SKM-1 (cell line): Measurements from ENCODE around the gene PPFIA4.

ENCODE experiments used
- DNase-seq: peaks from one replicate; lab custom pipeline; 2025; ENCODE audit not compliant: unreplicated experiment; lab: John Stamatoyannopoulos, UW

The PPFIA4 gene

DNA sequence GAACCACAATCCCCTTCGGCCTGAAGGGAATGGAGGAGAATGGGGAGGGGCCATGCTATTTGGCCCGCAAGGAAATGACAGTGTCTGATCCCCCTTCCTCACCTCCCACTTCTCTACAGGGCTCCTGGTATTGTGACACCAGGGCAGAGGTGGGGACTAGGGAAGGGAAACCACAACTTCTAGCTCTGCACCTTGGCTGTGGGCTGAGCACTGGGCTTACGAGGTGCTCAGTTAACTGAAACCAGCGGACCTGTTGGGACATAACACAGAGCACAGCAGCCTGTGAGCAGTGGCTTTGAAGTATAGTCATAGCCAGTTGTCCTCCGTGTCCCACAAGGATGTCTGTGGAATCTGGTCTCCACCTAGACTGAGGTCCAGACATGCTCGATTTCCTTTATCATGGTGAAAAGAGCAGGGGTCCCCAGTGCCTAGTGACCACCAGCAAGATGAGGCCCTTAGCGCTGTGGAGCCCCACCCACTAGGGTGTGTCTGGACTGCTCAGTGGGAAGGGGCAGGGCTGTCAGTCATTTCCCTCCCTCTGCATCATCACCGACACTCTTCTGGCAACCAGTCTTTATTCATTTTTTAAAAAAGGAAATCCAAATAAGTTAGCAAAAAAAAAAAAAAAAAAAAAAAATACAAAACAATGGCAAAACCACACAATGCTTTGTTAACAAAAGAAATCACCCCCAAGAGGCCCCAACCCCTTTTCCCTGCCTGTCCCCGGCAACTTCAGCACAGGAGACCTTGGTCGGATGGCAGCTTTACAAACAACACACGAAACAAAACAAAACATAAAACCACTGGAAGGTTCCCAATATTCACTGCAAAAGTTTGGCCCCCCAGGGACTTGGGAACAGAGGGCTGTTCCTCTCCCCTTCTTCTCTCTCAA, 56.5 kb downstream of the PPFIA4 start:
- DNase-seq = peak; percentile 46

DNA sequence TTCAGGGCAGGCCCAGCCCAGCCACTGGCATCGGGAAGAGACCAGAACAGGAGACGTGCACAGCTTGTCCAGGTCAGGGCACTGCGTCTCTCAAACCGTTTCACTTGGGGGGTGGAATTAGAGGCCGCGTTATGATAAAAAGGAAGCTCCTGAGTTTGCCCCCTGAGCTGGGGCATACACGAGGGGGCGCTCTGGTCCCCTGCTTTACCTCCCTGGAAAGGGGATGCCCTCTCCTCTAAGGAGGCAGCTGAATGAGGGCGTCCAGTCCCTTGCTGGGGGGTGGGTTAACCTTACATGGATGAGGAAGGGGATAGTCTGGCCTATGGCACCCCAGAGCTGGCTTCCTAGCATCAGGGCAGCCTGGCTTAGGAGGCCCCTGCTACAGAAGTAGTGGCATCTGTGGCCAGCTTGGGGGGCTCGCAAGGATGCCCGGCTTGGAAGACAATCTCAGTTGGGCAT, 57.2 kb downstream of the PPFIA4 start:
- no peak for DNase-seq

DNA sequence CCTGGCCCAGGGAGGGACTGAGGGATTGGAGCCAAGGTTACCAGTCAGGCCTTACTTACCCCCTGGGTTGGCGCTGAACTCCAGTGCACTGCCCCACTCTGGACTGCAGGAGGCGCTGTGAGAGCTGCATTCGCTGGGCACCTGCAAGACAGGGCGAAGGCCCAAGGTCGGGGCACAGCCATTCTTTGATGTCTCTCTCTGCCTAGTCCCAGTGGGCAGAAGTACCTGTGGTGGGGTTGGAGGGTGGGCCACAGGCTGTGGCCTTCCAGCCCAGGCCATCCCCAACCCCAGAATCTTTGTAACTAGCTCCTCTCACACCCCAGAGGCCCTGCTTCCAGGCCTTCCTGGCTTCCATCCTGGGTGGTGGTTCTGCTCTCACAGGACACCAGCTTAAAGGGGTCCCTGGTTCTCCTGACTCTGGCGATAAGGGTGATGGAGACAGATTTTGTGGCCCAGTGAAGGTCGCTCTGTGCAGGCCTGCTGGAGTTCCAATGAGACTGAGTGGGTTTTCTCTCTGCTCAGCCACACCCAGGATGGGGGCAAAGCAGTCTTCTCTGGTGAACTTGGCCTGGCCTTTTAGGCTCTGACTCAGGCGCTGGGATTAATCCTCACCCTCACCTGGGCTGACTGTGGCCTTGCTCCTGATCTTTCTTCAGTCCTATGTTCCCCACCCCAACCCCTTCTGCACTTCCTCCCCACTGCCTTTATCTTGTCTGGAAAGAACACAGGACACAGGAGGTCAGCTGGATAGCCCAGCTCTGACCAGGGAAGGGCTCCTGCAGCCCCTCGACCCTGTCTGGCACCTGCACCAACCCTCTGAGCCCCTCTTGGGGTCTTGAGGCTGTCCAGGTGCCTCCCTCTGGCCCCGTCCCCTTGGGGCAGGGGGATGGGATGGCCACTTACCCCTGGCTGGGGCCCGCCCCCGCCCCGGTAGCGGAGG, 58.6 kb downstream of the PPFIA4 start:
- DNase-seq = no peak

DNA sequence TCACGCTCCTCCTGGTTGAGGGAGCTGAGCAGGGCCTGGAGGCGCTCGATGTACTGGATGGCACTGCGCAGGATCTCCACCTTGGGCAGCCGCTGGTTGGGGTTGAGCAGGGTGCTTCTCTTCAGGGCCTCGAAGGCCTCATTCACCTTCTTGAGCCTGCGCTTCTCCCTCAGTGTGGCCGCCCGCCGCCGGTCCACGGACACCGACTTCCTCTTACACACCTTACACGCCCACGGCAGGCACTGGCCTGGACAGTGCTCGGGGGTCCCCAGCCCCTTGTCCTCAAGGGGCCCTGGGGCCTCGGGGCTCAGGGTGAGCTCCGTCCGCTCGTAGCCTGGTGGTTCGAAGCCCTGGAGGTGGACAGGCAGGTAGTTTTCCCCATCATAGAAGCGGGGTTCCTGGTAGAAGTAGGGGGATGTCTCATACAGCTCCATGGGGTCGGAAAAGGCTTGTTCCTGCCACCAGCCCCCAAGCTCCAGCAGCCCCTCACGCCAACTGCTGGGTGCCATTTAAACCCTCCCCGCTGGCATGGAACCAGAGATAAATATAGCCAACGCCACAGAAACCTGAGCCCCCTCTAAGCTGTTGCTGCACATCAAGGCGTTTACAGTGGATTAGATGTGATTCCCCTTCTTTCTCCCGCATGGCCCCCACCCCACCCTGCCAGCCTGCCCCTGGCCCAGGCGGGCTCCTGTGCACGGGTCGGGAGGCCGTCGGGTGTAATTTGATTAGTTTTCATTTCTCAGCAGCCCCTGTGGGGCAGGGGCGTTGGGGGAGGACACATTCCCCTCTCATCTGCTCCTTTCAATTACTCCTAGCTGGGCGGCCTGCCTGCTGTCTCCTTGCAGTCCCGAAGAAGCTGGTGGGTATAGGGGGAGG, 59.5 kb downstream of the PPFIA4 start, which contains the start of gene MYOG:
MYOG (minus strand) TSS at position 485 of the 879 bp plus-strand sequence; CDS start at position 434, 51 bp downstream.
- no peak for DNase-seq

DNA sequence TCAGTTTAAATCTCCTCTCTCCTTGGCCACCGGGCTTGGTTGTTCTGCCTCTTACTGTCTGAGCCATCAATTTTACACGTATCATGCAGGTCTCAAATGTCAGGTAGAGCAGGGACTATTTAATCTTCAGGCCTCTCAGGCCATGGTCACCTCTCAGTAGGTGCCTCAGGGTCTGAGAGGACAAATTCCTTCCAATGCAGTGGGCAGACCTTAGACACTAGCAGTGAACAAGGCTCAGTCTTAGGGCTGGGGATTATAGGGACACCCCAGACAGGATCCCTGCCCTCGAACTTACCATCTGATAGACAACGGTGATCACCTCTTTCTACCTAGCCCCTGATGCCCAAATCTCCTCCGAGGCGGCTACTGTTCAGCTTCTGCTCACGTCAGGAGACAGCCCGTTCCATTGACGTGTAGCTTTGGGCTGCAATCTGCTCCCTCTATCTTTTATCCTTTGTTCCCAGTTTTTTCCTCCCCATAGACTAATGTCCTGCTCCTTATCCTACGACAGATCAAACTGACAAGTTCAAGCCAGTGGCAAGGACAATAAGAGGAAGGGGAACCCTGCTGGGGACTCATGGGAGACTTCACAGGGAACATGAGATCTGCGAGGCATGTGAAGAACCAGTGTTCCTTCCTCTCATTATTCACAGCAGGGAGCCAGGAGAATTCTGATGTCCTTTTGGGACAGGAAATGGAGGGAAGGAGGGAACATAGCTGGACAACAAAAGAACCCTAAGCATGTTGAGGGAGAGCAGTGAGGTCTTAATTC, 60.9 kb downstream of the PPFIA4 start:
- DNase-seq = no peak

DNA sequence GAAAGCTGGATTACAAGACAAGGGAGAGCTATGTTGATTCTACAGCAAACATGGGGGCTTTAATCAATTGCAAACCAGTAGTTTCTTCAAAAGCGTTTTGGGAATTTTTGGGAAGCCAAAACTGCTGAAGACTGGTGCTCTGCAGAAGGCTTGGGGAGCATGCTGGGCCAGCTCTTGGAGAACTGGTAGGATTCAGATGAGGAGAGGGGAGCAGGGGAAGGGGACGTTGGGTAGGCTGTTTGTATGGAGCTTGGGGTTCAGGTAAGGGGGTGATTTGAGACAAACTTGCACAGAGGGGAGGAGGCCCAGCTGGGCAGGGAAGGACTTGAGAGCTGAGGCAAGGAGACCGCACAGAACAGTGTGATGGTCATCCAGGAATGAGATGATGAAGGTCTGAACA, 62.1 kb downstream of the PPFIA4 start:
- no peak for DNase-seq

DNA sequence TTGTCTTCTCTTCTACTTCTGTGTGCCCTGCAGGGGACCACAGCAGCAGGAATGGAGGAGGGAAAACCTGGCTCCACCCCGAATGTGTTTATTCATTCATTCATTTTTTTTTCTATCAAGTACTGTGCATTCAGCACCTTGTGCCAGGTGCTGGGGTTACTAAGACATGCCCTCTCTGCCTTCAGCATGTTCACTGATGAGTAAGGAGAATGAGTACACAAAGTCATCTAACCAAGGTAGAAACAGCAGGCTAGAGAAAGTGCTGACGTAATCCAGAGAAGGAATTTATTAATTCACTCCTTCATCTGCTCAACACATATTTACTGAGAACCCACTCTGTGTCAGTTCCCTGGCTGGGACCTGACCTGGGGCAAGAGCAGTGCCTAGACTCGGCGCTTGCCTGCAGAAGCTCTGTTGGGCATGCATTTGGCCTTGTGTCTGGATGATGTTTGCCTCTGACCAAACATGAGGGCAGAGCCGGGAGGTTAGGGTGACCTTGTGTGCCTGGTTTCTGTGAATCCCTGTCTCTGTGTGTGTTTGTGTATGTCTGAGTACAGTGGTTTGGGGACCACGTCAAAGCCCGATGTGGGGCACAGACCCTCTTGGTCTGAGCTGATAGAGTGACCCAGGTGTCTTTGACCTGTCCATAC, 62.8 kb downstream of the PPFIA4 start:
- DNase-seq = no peak

DNA sequence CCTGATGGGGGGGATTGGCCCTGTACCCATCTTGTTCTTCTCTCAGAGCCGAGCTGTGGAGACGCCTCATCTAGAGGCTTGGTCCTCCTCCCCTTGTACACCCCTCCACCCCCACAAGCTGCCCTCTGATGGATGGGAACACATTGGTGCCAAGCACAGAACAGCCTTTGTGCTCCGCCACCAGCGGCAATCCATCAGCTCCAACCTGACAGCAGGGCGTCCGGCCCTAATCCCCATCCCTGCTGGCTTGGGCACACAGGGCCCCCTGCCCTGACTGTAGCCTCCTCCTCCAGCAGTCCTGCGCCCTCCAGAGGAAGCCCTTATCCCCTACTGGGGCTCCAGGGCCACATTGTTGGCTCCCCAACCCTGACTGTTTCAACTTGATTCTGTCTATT, 63.4 kb downstream of the PPFIA4 start:
- DNase-seq = no peak

DNA sequence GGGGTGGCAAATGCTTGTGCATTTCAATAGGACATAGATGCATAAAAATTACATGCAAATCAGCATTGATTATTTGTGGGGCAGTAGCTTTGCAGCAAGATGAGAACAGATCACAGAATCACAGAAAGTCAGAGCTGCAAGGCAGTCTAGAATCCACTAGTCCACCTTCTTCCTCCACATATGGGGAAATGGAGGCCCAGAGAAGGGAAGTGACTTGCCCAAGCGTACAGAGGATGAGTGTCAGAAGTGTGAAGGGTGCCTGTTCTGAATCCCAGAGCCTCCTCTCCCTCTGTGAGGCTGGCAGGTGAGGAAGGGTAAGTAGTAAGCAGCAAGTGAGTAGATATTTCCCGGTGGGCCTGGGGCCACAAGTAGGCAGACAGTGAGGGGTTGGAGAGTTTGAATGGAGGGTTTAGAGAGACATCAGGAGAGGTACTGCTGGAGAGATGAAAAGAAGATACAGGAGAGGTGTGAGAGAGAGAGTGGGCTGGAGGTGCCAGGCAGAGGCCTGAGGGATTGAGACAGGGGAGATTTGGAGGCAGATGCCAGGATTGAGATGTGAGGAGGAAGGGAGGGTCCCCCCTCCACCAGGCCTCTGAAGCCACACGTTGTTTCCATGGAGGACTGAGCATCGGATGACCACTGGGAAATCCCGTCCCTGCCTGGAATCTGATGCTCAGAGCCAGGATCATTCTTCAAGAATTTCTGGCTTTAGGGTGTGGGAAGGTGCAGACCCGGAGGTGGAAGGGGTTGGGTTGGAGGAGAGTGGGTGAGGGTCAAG, 64.3 kb downstream of the PPFIA4 start:
- no peak for DNase-seq

DNA sequence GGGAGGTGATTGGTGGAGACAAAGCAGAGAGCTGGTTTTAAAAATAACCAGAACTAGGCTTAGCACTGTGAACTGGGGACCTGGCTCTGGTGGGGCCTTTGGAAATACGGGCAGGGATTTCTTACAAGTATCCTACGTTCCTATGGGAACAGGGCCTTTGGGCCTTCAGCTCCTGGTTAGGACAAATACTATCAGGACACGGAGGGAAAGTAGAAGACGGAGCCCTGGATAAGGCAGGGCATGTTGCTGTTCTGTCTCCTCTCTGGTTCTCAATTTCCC, 64.8 kb downstream of the PPFIA4 start:
- no peak for DNase-seq

DNA sequence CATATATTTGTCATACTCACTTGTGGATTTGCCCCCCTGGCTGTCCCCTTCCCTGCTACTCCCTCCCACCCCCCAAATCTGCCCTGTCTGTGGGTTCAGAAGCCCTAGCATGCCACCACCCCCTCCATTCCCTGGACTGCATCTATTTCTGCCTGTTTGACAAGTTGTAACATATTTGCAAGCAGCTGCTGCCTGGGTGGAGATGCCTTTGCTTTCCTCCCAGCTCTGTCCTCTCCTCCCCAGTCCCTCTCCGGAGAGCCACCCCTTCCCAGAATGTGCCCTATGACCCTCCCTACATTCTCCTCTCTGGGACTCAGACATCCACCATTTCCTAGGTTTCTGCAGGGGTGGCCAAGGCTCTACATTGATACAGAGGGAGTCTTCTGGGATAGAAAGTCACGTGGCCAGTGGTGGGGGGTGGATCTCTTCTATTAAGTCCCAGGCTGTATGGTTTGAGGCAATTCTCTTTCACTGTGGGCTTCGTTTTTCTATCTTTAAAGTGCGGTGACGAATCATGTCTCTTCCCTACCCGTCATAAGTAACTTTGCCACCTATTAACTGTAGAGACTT, 65.6 kb downstream of the PPFIA4 start:
- no peak for DNase-seq

DNA sequence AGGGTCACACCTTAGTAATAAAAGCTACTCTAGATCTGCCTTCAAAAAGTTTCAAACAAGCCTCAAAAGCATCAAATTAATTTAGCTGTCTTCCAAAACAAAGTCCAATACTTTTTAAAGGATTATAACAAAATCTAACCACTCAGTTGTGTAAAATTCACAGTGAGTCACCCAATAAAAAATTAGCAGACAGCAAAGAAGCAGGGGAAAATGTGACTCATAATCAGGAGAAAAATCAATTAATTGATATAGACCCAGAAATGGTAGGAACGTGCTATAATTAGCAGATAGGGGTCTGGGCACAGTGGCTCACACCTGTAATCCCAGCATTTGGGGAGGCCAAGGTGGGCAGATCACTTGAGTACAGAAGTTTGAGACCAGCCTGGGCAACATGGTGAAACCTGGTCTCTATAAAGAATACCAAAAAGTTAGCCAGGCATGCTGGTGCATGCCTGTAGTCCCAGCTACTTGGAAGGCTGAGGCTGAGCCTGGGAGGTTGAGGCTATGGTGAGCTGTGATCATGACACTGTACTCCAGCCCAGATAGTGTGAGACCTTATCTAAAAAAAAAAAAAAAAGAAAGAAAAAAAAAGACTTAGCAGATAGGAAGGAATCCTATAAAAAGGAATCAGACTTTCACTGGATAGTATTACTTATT, 67.6 kb downstream of the PPFIA4 start:
- no peak for DNase-seq

DNA sequence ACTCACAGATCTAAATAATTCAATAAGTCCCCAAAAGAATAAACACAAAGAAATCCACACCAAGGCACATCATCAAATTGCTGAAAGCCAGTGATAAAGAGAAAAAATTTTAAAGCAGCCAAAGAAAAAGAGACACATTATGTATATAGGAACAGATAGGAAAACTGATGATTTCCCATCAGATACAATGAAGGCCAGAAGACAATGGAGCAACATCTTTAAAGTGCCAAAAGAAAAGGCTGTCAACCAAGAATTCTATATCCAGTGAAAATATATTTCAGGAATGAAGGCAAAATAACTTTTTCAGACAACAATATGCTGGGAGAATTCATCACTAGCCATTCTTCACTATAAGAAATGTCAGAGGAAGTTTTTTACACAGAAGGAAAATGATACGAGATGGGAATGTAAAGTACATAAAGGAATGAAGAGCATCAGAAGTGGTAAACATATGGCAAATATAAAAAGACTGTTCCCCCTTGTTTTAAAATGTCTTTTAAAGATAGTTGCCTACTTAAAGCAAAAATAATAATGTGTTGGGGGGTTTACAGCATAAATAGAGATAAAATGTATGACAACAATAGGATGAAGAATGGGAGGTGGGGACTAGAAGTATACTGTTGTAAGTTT, 68.9 kb downstream of the PPFIA4 start:
- no peak for DNase-seq

DNA sequence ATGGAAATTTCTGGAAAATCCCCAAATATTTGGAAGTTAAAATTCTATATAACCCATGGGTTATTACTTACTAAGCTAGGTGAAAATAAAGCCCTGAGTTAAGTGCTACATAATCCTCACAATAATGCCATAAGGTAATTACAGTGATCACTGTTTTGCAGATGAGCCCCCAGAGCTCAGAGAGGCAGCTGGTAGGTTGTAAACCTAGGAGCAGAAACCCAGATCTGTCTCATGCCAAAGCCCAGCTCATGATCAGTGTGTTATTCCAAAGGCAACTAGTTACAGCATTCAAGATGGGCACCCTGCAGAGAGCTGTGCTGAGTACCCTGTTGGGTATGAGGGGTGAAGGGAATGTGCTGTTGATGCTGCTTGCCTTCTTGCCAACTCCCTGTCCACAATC, 70.3 kb downstream of the PPFIA4 start:
- no peak for DNase-seq

DNA sequence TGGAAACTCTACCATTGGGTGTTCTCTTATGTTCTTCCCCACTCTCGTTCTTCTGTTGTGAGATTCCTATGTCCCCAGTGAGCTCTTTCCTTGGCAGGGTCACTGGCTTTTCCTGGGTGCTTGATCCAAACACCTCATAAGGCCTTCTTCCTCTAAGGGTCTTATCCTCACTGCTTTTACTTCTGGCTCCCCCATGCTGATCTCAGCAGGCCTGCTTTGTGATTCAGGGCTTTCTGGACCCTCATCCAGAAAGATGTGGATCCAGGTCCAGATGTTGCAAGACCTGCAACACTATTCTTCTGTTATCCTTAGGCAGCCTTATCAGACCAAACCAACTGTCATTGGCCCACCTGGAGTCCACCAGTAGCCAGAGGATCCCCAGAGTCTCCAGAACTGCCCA, 70.7 kb downstream of the PPFIA4 start:
- no peak for DNase-seq

DNA sequence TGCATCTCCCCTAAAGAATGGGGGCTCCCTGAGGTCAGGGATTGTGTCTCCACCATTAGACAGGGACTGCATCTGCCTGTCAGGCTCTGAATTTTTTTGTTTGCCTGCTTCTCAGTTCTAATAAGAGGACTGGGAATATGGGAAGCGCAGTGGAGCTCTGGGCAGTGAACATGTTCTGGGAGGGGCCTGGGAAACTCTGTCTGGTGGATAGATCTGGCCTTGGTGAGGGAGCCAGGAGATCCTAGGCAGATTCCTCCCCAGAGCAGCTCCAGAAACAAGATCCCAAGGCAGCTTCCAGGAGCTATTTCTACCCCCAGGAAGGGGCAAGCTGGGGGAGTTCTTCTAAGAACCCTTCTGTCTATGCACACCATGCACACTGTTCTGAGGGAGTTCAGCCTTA, 72.2 kb downstream of the PPFIA4 start:
- no peak for DNase-seq

DNA sequence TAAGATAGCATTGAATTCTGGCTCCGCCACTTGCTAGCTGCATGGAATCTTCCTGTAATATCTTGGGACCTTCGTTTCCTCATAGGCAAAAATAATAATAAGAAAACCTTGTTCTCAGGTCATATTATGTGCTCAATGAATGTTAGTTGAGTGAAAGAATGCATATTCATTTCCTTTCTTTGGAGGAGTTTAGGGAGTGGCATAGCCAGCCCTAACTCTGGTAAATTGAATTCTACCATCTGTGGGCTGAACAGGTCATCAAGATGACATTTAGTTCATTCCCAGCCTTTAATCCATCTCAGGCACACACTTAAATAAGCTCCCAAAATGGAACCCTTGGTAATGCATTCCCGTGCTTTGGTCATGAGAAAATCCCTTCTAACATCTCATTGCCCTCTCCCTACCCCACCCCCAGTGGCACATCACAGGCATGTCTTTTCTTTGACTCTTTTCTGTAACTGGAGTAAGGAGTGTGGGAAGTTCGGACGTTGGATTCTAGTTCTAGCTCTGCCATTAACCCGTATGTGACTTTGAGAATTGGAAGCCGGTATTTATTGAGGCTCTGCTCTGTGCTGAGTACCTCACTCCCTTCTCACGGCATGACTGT, 72.7 kb downstream of the PPFIA4 start:
- no peak for DNase-seq
